GM13976 (cell line): ENCODE data around the gene PGAM1.

Experiments used
- DNase-seq: peaks from one replicate; pipeline ENCODE4 v3.0.0; 2012; ENCODE audit warnings: low spot score
- in situ Hi-C: fragments of 300-500 bp; cut with MboI; formaldehyde crosslinking; loops from one replicate; pipeline ENCODE4 v1.12.0; 2022; ENCODE audit warnings: low sequenced_read_pairs, mixed read lengths, inconsistent platforms; ENCODE audit not compliant: unreplicated experiment
- TF ChIP-seq, protein P1 (sequence below): IDR thresholded peaks from 2 replicates; pipeline ENCODE4 v1.5.1; 2012; ENCODE audit warnings: borderline replicate concordance, mild to moderate bottlenecking; ENCODE audit not compliant: insufficient read depth; ENCODE audit errors: extremely low read depth, missing control alignments, control extremely low read depth

Gene PGAM1

GRCh38 chr10:97442277-97442676, 16.3 kb downstream of the PGAM1 start:
- DNase-seq: no peak
- in situ Hi-C loops: no loop called here

GRCh38 chr10:97444212-97444611, 18.2 kb downstream of the PGAM1 start:
- TF ChIP-seq, protein P1, sequence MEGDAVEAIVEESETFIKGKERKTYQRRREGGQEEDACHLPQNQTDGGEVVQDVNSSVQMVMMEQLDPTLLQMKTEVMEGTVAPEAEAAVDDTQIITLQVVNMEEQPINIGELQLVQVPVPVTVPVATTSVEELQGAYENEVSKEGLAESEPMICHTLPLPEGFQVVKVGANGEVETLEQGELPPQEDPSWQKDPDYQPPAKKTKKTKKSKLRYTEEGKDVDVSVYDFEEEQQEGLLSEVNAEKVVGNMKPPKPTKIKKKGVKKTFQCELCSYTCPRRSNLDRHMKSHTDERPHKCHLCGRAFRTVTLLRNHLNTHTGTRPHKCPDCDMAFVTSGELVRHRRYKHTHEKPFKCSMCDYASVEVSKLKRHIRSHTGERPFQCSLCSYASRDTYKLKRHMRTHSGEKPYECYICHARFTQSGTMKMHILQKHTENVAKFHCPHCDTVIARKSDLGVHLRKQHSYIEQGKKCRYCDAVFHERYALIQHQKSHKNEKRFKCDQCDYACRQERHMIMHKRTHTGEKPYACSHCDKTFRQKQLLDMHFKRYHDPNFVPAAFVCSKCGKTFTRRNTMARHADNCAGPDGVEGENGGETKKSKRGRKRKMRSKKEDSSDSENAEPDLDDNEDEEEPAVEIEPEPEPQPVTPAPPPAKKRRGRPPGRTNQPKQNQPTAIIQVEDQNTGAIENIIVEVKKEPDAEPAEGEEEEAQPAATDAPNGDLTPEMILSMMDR: no peak
- DNase-seq: no peak
- in situ Hi-C loops: no loop called here

More at GRCh38 chr10:97442277-97442676, 16.3 kb downstream of the PGAM1 start:
- TF ChIP-seq, protein P1: no peak

- TF ChIP-seq, protein P1: no peak
Observed at GRCh38 chr10:97445357-97445721, 19.3 kb downstream of the PGAM1 start.

DNA sequence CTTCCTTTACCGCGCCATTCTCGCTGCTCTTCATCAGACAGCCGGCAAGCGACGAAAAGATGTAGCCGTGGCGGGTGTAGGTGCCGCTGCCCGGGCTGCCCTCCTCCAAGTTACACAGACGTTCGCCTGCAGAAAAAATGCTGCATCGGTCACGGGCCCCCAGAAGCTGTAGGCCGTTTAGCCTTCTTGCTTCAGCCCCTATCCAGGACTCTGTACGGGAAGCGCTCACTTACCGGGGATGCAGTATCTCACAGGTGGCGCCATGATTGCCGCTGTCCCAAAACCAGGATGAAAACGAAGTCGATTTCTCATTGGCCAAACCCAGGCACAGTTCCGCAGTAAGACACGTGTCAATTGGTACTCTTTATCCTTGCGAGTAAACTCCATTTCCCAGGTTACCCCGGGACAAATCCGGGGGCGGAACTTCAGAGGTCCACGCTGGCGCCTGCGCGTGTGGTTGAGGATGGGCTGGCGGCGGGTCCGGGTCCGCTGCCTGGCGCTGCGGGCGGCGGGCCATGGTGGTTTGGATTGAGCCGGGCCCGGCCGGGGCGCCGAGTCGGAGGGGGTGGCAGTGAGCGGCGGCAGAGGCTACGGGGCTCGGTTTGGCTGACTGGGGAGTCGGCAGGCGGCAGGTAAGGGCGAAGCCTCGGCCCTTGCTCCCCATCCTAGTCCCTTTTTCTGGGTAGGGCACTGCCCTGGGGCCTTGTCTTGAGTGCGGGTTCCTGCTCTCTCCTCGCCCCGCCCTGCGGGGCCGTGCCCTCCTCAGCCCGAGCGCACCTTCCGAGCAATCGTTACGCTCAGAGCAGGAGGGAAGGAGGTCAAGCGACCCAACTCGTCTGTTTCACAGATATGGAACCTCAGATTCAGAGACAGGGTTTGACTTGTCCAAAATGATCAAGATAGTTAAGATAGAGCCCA, 20.0 kb downstream of the PGAM1 start, which contains the start of the genes EXOSC1 and ZDHHC16:
EXOSC1 (minus strand) TSS at position 285 of the 918 bp plus-strand sequence; CDS start at position 264, 21 bp downstream.
ZDHHC16 (plus strand) TSS at position 454 of the 918 bp plus-strand sequence. CDS start 5,501 bp downstream, outside the sequence.
- TF ChIP-seq, protein P1: no peak
- DNase-seq: peak; percentile 98
- in situ Hi-C loops: no loop called here

More at GRCh38 chr10:97445357-97445721, 19.3 kb downstream of the PGAM1 start:
- in situ Hi-C loops: no loop called here
- DNase-seq: no peak

DNA sequence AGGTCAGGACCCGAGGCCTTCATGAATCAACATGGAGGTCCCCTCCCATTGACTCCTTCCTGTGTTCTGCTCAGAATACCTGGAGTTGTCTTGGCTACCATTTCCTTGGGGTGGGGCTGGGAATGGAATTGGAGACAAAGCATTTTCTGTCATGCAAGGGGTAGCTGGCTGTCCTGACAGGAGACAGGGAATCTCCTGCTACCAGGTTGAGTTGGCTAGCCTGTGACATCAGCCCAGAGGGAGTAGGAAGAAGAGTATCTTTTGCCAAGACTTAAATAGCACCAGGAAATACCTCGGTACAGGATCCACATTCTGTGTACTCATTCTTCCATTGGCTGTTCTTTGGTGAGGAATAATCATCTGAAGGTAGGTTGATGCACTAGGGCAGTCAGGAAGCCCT, 24.8 kb downstream of the PGAM1 start:
- TF ChIP-seq, protein P1: no peak
- in situ Hi-C loops: no loop called here
- DNase-seq: no peak

DNA sequence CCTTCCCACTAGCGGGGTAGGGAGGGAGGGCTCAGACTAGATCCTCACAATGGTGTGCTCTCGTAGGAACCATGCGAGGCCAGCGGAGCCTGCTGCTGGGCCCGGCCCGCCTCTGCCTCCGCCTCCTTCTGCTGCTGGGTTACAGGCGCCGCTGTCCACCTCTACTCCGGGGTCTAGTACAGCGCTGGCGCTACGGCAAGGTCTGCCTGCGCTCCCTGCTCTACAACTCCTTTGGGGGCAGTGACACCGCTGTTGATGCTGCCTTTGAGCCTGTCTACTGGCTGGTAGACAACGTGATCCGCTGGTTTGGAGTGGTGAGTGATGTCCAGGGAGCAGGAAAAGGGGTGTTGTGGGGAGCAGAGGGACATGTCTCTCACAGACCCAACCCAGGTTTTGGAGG, 25.6 kb downstream of the PGAM1 start:
- DNase-seq: no peak
- in situ Hi-C loops: no loop called here
- TF ChIP-seq, protein P1: no peak
